K562 (cell line): ENCODE data around the gene KRTCAP2. TPM values are rescaled to one million over a fixed set of nuclear protein-coding genes. Genes with fewer than 3 reads are reported as not detected.
A peak's percentile ranks its signal among the peaks of the same experiment; 100 is the strongest.

Experiments used
- ATAC-seq: fragments of 200-7000 bp; cut with Tn5 transposase; 3 replicates; pipeline ENCODE4 v1.9.1; 2020; ENCODE audit warnings: moderate library complexity
- BruUV-seq: library from RNA; stranded (reverse); fragments of 400-500 nt; replicated peaks from 2 replicates; lab custom pipeline; 2021; lab: Mats Ljungman, UMichigan
- CTCF ChIA-PET: fragments of 300-600 bp; formaldehyde crosslinking; extraction: SDS; loops from one replicate; lab custom pipeline; 2021; ENCODE audit warnings: low intra/inter-chr PET ratio; lab: Yijun Ruan, JAX
- POLR2A ChIA-PET: fragments of 300-600, 350-650 bp; sonication (Branson Sonifier 250); formaldehyde crosslinking; extraction: SDS; loops from one replicate; lab custom pipeline; 2021; ENCODE audit warnings: antibody characterized with exemption, inconsistent platforms; lab: Yijun Ruan, JAX
- DNase-seq, 4 experiments: peaks; one replicate each; pipeline versions ENCODE4 v3.0.0 to v3.0.0-alpha.2; 2011 to 2018; ENCODE audit warnings: low spot score in 3 of 4, mixed read lengths in 3 of 4; ENCODE audit errors: extremely low read depth in 1 of 4
- FAIRE-seq: peaks from 2 replicates; lab custom pipeline; 2011; peaks lifted over from hg19 to GRCh38; lab: Jason Lieb, UNC
- H2AFZ ChIP-seq: 2 replicates; pipeline ENCODE4 v1.6.0; 2011; ENCODE audit warnings: low read depth, low read length, control low read depth, inconsistent platforms
- H3K27ac ChIP-seq: fragments of 200-600 bp; 3 replicates; pipeline ENCODE4 v1.8.0; 2011; ENCODE audit warnings: low read depth, mild to moderate bottlenecking, control low read depth, inconsistent platforms, low read length, moderate library complexity, mixed read lengths; ENCODE audit errors: extremely low read depth
- H3K27me3 ChIP-seq, 2 experiments: fragments of 300-600 bp in 1 of 2; 2 replicates in 1 of 2; 3 replicates in 1 of 2; pipeline versions ENCODE4 v1.6.0 to v1.8.0; 2011; ENCODE audit warnings: inconsistent platforms in 2 of 2, low read length in 2 of 2, mild to moderate bottlenecking in 1 of 2, mixed read lengths in 1 of 2, moderate library complexity in 1 of 2; ENCODE audit not compliant: control insufficient read depth in 2 of 2, insufficient read depth in 2 of 2
- H3K36me3 ChIP-seq: fragments of 300-600 bp; 3 replicates; pipeline ENCODE4 v1.8.0; 2011; ENCODE audit warnings: mild to moderate bottlenecking, low read length, inconsistent platforms; ENCODE audit not compliant: control insufficient read depth, insufficient read depth
- H3K4me1 ChIP-seq, 2 experiments: fragments of 200-600 bp in 1 of 2; replicated peaks in 1 of 2; 2 replicates in 1 of 2; 3 replicates in 1 of 2; pipeline versions ENCODE4 v1.5.1 to v1.8.0; 2011; ENCODE audit warnings: inconsistent platforms in 2 of 2, low read length in 2 of 2, mild to moderate bottlenecking in 1 of 2, mixed read lengths in 1 of 2, moderate library complexity in 1 of 2; ENCODE audit not compliant: control insufficient read depth in 2 of 2, insufficient read depth in 2 of 2
- H3K4me2 ChIP-seq: 2 replicates; pipeline ENCODE4 v1.6.1; 2011; ENCODE audit warnings: low read length, control low read depth, inconsistent platforms, mixed read lengths; ENCODE audit not compliant: insufficient read depth
- H3K4me3 ChIP-seq: fragments of 200-600 bp; sonication (generic), shearing (Covaris generic); 2 replicates; pipeline ENCODE4 v1.5.1; 2016; ENCODE audit warnings: control low read depth, inconsistent platforms
- H3K79me2 ChIP-seq: fragments of 200-600 bp; 3 replicates; pipeline ENCODE4 v1.8.0; 2011; ENCODE audit warnings: low read length, inconsistent platforms; ENCODE audit not compliant: control insufficient read depth, insufficient read depth
- H3K9ac ChIP-seq, 2 experiments: 2 replicates each; pipeline versions ENCODE4 v1.6.0 to v1.6.1; 2011; ENCODE audit warnings: low read depth in 2 of 2, low read length in 2 of 2, control low read depth in 1 of 2, inconsistent platforms in 1 of 2, mild to moderate bottlenecking in 1 of 2, mixed read lengths in 1 of 2; ENCODE audit not compliant: insufficient read depth in 1 of 2
- H3K9me1 ChIP-seq: one replicate; pipeline ENCODE4 v1.6.0; 2011; ENCODE audit warnings: inconsistent platforms, mild to moderate bottlenecking, low read length, moderate library complexity; ENCODE audit not compliant: control insufficient read depth, insufficient read depth
- H3K9me3 ChIP-seq: replicated peaks from 2 replicates; pipeline ENCODE4 v1.5.1; 2011; ENCODE audit warnings: low read depth, low read length, inconsistent platforms; ENCODE audit not compliant: control insufficient read depth, insufficient read depth
- H4K20me1 ChIP-seq: replicated peaks from 2 replicates; pipeline ENCODE4 v1.6.1; 2011; ENCODE audit warnings: low read length, inconsistent platforms, mixed read lengths; ENCODE audit not compliant: control insufficient read depth, insufficient read depth
- C11orf30 ChIP-seq: fragments of 450-650 bp; IDR thresholded peaks from 2 replicates; pipeline ENCODE4 v1.6.1; 2016; ENCODE audit warnings: low read depth, mild to moderate bottlenecking
- FOXK1 ChIP-seq: sonication (generic); formaldehyde crosslinking; IDR thresholded peaks from 2 replicates; pipeline ENCODE4 v1.8.0; 2022; ENCODE audit warnings: missing genetic modification reagents, mild to moderate bottlenecking, borderline replicate concordance
- GABPA ChIP-seq: fragments of 200-800 bp; sonication (Bioruptor generic); conservative IDR thresholded peaks from 2 replicates; pipeline ENCODE4 v1.6.1; 2016; ENCODE audit warnings: low read depth, missing genetic modification characterization, missing compliant biosample characterization
- JUND ChIP-seq, 2 experiments: IDR thresholded peaks; 2 replicates in 1 of 2; 3 replicates in 1 of 2; pipeline ENCODE4 v1.6.1; 2011; ENCODE audit warnings: borderline replicate concordance in 2 of 2, low read depth in 2 of 2, low read length in 2 of 2, improper control_type of control experiment in 1 of 2, missing biosample characterization in 1 of 2, missing genetic modification characterization in 1 of 2, missing genetic modification reagents in 1 of 2
- MXI1 ChIP-seq: IDR thresholded peaks from 2 replicates; pipeline ENCODE4 v1.6.1; 2011; ENCODE audit warnings: low read depth, mild to moderate bottlenecking, improper control_type of control experiment, low read length
- POU5F1 ChIP-seq: fragments of 150-350 bp; IDR thresholded peaks from 2 replicates; pipeline ENCODE4 v1.6.1; 2014; ENCODE audit warnings: borderline replicate concordance, low read length, low read depth, mild to moderate bottlenecking; ENCODE audit not compliant: partially characterized antibody
- PTTG1 ChIP-seq: fragments of 450-650 bp; IDR thresholded peaks from 2 replicates; pipeline ENCODE4 v1.6.1; 2016; ENCODE audit warnings: low read depth, mild to moderate bottlenecking, missing genetic modification characterization, missing compliant biosample characterization
- ZNF197 ChIP-seq: fragments of 200-800 bp; sonication (Bioruptor generic); IDR thresholded peaks from 2 replicates; pipeline ENCODE4 v1.6.1; 2016; ENCODE audit warnings: low read depth, missing genetic modification characterization, missing compliant biosample characterization
- ZNF778 ChIP-seq: fragments of 450-650 bp; formaldehyde crosslinking; IDR thresholded peaks from 2 replicates; pipeline ENCODE4 v1.4.0; 2020; ENCODE audit warnings: mild to moderate bottlenecking, moderate library complexity
- WGBS: fragments of 100-300 bp; shearing (Covaris generic); methylation state at CpG from one replicate; pipeline ENCODE4 v1.1.6; 2016; ENCODE audit warnings: low coverage, mixed read lengths; ENCODE audit not compliant: insufficient coverage; ENCODE audit errors: missing lambda C conversion rate; 5-methylcytosine and 5-hydroxymethylcytosine counted together
- in situ Hi-C: fragments of 300-500 bp; cut with MboI; formaldehyde crosslinking; loops from 4 replicates; pipeline ENCODE4 v1.15.0; 2018; ENCODE audit warnings: inconsistent platforms, mixed read lengths
- intact Hi-C: fragments of 100-400 bp; cut with micrococcal nuclease; formaldehyde crosslinking; loops from 2 replicates; pipeline ENCODE4 v1.14.2; 2022
- polyA plus RNA-seq, 8 experiments: library from polyadenylated mRNA; depleted of rRNA in 4 of 8; stranded (reverse) in 5 of 8; unstranded in 3 of 8; fragments of >200 nt; fragmentation: Nextera tagmentation in 2 of 8; fragmentation: Illumina TruSeq in 1 of 8; extraction: Ambion mirVana in 2 of 8; extraction: Trizol in 1 of 8; gene quantifications; 2 replicates each; pipeline versions ENCODE4 v1.2.1 to v1.2.3, GENCODE V29; 2011 to 2014; ENCODE audit warnings: inconsistent platforms in 1 of 8, missing spikeins in 1 of 8
- total RNA-seq, 7 experiments: library from RNA; depleted of rRNA in 6 of 7; stranded (reverse); fragments of >200 nt in 6 of 7; fragmentation: Illumina TruSeq in 2 of 7; extraction: Trizol in 2 of 7; gene quantifications; 2 replicates each; pipeline versions ENCODE4 v1.2.1 to v1.2.3, GENCODE V29; 2011 to 2021; ENCODE audit warnings: low replicate concordance in 1 of 7
- TF ChIP-seq, protein P1 (sequence below), 2 experiments: IDR thresholded peaks; 2 replicates each; pipeline ENCODE4 v1.6.1; 2012; ENCODE audit warnings: improper control_type of control experiment in 2 of 2, low read depth in 2 of 2, low read length in 2 of 2, borderline replicate concordance in 1 of 2
- TF ChIP-seq, protein P2 (sequence below), 2 experiments: fragments of 450-650 bp; IDR thresholded peaks; 2 replicates each; pipeline ENCODE4 v1.6.1; 2018; ENCODE audit warnings: mild to moderate bottlenecking in 2 of 2, low read depth in 1 of 2; ENCODE audit not compliant: partially characterized antibody in 2 of 2
- TF ChIP-seq, protein P3 (sequence below): sonication (generic); formaldehyde crosslinking; IDR thresholded peaks from 2 replicates; pipeline ENCODE4 v1.5.0; 2020; ENCODE audit warnings: missing genetic modification reagents

KRTCAP2 gene
- total and polyA plus RNA-seq, 9 of the 15 experiments (the other 6 are each of a cell fraction or from before 2014, with no cell fraction given): 126 to 436 (median 244) TPM

GRCh38 chr1:155218854-155219591, 45.9 kb upstream of the KRTCAP2 start:
- Histone ChIP-seq H2AFZ (peak overlapping the region; percentile 95), H3K9me3 (no peaks in the 10 kb centered on the region), H3K27ac (peak overlapping the region; percentile 44), H3K9ac (peak overlapping the region; percentile 27 to 46; a peak in 2 of 4 replicates), H3K79me2 (no peaks in the 10 kb centered on the region), H3K4me3 (peak overlapping the region; percentile 13; the same call in 1 of the 2 replicates), H3K27me3 (no peaks in the 10 kb centered on the region), H3K36me3 (no peaks in the 10 kb centered on the region; the same call in 2 of the 3 replicates), H4K20me1 (no peaks in the 10 kb centered on the region), H3K9me1 (no peaks in the 10 kb centered on the region), H3K4me2 (peak overlapping the region; percentile 42), H3K4me1 (peaks cover 9 to 22% of the 10 kb centered on the region in 2 experiments; a peak in 4 of 5 replicates)
- CTCF ChIA-PET: no interaction called here
- BruUV-seq: no TSS peak
- 23% methylated on average over 7 of the region's 7 CpGs for WGBS
- in situ Hi-C loops (no loop called here), intact Hi-C loops (no loop called here)
- POLR2A ChIA-PET: interaction anchor here (0.6 to 1.8 kb wide), 5 partner anchors 10 to 993 kb away, joined by 3 to 10 read pairs (median 4); partner anchors contain the start of gene MTX1
- DNase-seq: peak; percentile 64 to 82 (median 66)
- ATAC-seq: peak; percentile 77
- peak; percentile 84 for FAIRE-seq
- TF ChIP-seq ZNF778 (CRISPR knock-in tag) (no peak), ZNF197 (peak; percentile 62; the same call in 1 of the 2 replicates), JUND (IDR thresholded peaks at IDR 0.05; ENCODE audit: borderline replicate concordance, low read depth, low read length) (peak; percentile 7; the same call in 1 of the 2 replicates), JUND (tag; IDR thresholded peaks at IDR 0.05; ENCODE audit: borderline replicate concordance, low read depth, low read length) (no peak), FOXK1 (CRISPR knock-in tag) (no peak), PTTG1 (tag) (0 out of 2 replicates have a peak, but pooled peaks have one; percentile 26), GABPA (peak; percentile 56), C11orf30 (peak; percentile 48), POU5F1 (no peak), MXI1 (no peak)
- TF ChIP-seq, protein P1, sequence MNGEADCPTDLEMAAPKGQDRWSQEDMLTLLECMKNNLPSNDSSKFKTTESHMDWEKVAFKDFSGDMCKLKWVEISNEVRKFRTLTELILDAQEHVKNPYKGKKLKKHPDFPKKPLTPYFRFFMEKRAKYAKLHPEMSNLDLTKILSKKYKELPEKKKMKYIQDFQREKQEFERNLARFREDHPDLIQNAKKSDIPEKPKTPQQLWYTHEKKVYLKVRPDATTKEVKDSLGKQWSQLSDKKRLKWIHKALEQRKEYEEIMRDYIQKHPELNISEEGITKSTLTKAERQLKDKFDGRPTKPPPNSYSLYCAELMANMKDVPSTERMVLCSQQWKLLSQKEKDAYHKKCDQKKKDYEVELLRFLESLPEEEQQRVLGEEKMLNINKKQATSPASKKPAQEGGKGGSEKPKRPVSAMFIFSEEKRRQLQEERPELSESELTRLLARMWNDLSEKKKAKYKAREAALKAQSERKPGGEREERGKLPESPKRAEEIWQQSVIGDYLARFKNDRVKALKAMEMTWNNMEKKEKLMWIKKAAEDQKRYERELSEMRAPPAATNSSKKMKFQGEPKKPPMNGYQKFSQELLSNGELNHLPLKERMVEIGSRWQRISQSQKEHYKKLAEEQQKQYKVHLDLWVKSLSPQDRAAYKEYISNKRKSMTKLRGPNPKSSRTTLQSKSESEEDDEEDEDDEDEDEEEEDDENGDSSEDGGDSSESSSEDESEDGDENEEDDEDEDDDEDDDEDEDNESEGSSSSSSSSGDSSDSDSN (IDR thresholded peaks at IDR 0.05; ENCODE audit: borderline replicate concordance in 1 of 2, low read depth in 2 of 2, low read length in 2 of 2): no peak
- TF ChIP-seq, protein P2, sequence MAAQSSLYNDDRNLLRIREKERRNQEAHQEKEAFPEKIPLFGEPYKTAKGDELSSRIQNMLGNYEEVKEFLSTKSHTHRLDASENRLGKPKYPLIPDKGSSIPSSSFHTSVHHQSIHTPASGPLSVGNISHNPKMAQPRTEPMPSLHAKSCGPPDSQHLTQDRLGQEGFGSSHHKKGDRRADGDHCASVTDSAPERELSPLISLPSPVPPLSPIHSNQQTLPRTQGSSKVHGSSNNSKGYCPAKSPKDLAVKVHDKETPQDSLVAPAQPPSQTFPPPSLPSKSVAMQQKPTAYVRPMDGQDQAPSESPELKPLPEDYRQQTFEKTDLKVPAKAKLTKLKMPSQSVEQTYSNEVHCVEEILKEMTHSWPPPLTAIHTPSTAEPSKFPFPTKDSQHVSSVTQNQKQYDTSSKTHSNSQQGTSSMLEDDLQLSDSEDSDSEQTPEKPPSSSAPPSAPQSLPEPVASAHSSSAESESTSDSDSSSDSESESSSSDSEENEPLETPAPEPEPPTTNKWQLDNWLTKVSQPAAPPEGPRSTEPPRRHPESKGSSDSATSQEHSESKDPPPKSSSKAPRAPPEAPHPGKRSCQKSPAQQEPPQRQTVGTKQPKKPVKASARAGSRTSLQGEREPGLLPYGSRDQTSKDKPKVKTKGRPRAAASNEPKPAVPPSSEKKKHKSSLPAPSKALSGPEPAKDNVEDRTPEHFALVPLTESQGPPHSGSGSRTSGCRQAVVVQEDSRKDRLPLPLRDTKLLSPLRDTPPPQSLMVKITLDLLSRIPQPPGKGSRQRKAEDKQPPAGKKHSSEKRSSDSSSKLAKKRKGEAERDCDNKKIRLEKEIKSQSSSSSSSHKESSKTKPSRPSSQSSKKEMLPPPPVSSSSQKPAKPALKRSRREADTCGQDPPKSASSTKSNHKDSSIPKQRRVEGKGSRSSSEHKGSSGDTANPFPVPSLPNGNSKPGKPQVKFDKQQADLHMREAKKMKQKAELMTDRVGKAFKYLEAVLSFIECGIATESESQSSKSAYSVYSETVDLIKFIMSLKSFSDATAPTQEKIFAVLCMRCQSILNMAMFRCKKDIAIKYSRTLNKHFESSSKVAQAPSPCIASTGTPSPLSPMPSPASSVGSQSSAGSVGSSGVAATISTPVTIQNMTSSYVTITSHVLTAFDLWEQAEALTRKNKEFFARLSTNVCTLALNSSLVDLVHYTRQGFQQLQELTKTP (IDR thresholded peaks at IDR 0.05; ENCODE audit: low read depth in 1 of 2, partially characterized antibody in 2 of 2): peak; percentile 18 to 57
- TF ChIP-seq, protein P3, sequence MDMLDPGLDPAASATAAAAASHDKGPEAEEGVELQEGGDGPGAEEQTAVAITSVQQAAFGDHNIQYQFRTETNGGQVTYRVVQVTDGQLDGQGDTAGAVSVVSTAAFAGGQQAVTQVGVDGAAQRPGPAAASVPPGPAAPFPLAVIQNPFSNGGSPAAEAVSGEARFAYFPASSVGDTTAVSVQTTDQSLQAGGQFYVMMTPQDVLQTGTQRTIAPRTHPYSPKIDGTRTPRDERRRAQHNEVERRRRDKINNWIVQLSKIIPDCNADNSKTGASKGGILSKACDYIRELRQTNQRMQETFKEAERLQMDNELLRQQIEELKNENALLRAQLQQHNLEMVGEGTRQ: peak; percentile 99
